Measurements from ENCODE around the gene RMND1.

The RMND1 gene

DNA sequence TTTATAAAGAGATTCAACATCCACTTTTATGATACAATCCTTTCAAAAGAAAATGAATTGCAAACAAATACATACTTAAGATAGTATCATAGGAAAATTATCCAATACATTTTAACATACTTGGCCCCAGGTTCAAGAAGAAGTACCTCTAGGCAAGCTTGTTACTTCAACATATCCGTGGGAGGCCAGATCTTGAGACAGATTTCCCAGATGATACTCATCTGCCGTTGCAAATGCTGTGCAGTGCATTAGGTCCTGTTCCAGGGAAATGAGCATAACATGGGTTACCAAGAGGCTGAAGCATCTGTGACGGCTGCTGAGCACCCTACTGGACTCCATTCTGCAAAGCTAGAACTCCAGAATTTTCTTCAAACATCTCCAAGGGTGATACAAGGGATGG, 15.6 kb downstream of the RMND1 start:
- Histone ChIP-seq H3K9ac (ENCODE audit: low read length) (no peak overlapping the region), H3K27me3 (ENCODE audit: control insufficient read depth, insufficient read depth, low read length) (no peaks in the 10 kb centered on the region), H3K36me3 (ENCODE audit: control insufficient read depth, low read depth, low read length) (peaks cover 20% of the 10 kb centered on the region), H3K4me1 (ENCODE audit: control insufficient read depth, low read depth, low read length) (no peaks in the 10 kb centered on the region), H3K9me3 (ENCODE audit: control insufficient read depth, low read depth, low read length) (no peaks in the 10 kb centered on the region), H3K4me3 (ENCODE audit: low read length) (no peak overlapping the region), H3K27ac (ENCODE audit: low read length) (no peak overlapping the region)

DNA sequence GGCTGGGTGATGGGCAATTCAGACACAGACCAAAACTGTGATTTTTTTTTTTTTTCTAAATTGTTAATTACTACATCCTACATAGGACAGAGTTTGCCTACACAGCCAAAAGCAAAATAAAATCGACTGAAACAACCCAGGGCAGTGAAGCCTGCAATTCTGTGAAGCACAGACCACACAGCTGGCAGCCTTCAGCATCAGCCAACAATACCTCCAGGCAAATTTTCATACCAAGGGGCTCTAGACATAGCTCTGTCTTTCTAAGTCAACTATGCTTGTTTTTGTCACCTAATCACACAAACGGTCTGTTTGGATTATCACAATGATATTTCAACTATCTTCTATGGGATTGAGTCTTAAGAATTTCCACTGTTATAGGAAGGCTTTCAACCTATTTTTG, 17.6 kb downstream of the RMND1 start:
- no peaks in the 10 kb centered on the region for H3K27me3 ChIP-seq (ENCODE audit: control insufficient read depth, insufficient read depth, low read length)
- H3K36me3 ChIP-seq (ENCODE audit: control insufficient read depth, low read depth, low read length), result peaks cover 40% of the 10 kb centered on the region
- no peak overlapping the region for H3K9ac ChIP-seq (ENCODE audit: low read length)
- H3K4me3 ChIP-seq (ENCODE audit: low read length), result no peak overlapping the region
- H3K27ac ChIP-seq (ENCODE audit: low read length), result no peak overlapping the region
- H3K9me3 ChIP-seq (ENCODE audit: control insufficient read depth, low read depth, low read length), result no peaks in the 10 kb centered on the region
- no peaks in the 10 kb centered on the region for H3K4me1 ChIP-seq (ENCODE audit: control insufficient read depth, low read depth, low read length)

DNA sequence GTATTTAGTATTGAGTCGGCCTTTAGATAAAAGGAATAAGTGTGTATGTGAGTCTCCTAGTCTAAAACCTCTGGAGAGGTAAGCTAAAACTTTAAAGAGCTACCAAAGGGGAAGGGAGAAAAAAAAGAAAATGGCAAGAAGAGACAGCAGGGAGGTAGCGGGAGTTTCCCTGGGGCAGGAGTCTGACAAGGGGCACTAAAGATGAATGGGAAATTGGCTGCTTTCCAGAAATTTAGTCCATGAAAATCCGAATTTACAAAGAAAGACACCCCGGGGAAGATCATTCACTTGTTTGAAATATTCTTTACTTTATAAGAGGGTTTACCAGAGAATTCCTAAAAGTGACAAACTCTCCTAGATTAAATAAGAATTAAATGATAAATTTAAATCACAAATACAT, 19.3 kb downstream of the RMND1 start:
- H3K4me3 ChIP-seq (ENCODE audit: low read length), result no peak overlapping the region
- no peaks in the 10 kb centered on the region for H3K9me3 ChIP-seq (ENCODE audit: control insufficient read depth, low read depth, low read length)
- no peak overlapping the region for H3K27ac ChIP-seq (ENCODE audit: low read length)
- no peaks in the 10 kb centered on the region for H3K27me3 ChIP-seq (ENCODE audit: control insufficient read depth, insufficient read depth, low read length)
- H3K36me3 ChIP-seq (ENCODE audit: control insufficient read depth, low read depth, low read length), result peaks cover 53% of the 10 kb centered on the region
- no peaks in the 10 kb centered on the region for H3K4me1 ChIP-seq (ENCODE audit: control insufficient read depth, low read depth, low read length)
- no peak overlapping the region for H3K9ac ChIP-seq (ENCODE audit: low read length)

DNA sequence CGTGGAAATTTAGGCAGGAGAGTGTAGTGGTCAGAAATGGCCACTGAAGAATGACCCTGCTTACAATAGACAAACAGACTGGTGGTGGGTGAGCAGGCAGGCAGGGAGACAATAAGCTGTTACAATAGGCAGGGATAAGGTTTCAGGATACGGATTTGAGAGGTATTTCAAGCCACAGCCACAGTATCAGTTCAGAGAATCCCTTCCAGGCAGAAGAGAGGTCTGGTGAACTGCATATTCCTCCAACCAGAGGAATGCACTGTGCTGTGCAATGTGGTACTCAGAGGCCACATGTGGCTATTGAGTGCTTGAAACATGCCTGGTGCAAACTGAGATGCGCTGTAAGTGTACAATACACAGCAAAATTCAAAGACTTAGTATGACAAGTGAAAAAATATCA, 20.6 kb downstream of the RMND1 start:
- no peaks in the 10 kb centered on the region for H3K9me3 ChIP-seq (ENCODE audit: control insufficient read depth, low read depth, low read length)
- H3K4me3 ChIP-seq (ENCODE audit: low read length), result no peak overlapping the region
- peaks cover 55% of the 10 kb centered on the region for H3K36me3 ChIP-seq (ENCODE audit: control insufficient read depth, low read depth, low read length)
- no peak overlapping the region for H3K9ac ChIP-seq (ENCODE audit: low read length)
- no peaks in the 10 kb centered on the region for H3K27me3 ChIP-seq (ENCODE audit: control insufficient read depth, insufficient read depth, low read length)
- H3K4me1 ChIP-seq (ENCODE audit: control insufficient read depth, low read depth, low read length), result no peaks in the 10 kb centered on the region
- no peak overlapping the region for H3K27ac ChIP-seq (ENCODE audit: low read length)

DNA sequence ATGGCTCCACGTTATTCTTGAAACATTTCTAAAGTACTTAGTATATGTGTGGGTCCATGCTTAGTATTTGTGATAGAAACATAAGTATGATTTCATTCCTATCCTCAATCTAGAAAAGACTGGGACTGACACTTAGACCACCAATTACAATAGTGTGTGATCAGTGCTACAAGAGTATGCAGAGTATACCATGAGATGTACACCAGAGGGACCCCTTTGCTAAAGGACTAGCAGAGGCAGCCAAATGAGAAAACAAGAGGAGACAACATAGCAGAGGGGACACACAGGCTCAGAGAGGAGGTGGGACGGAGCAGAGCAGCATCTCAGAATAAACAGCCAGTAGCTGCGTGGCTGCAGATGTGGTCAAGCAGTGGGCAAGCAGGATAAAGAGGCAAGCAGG, 21.0 kb downstream of the RMND1 start:
- no peak overlapping the region for H3K27ac ChIP-seq (ENCODE audit: low read length)
- H3K27me3 ChIP-seq (ENCODE audit: control insufficient read depth, insufficient read depth, low read length), result no peaks in the 10 kb centered on the region
- no peaks in the 10 kb centered on the region for H3K9me3 ChIP-seq (ENCODE audit: control insufficient read depth, low read depth, low read length)
- no peaks in the 10 kb centered on the region for H3K4me1 ChIP-seq (ENCODE audit: control insufficient read depth, low read depth, low read length)
- H3K9ac ChIP-seq (ENCODE audit: low read length), result no peak overlapping the region
- no peak overlapping the region for H3K4me3 ChIP-seq (ENCODE audit: low read length)
- peaks cover 56% of the 10 kb centered on the region for H3K36me3 ChIP-seq (ENCODE audit: control insufficient read depth, low read depth, low read length)

DNA sequence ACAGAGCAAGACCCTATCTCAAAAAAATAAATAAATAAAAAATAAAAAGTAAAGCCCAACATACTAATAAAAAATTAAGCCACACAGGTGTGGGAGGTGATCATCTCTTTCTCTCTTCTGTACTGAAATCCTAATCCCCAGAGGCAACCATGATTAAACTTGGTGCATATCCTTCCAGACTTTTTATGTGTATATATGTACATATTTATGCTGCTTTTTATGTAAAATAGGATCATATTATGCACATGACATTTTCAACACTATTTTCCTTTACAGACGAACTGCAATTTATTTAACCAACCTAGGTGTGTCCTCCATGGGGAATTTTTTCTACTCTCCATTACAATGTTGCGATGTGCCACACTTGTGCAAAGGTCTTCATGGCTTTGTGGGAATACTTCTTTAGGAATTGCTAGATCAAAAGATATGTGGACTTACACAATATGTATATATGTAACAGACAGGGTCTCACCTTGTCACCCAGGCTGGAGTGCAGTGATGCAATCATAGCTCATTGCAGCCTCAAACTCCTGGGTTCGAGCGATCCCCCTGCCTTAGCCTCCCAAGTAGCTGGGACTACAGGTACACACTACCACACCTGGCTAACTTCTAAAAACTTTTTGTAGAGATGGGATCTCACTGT, 23.7 kb downstream of the RMND1 start:
- H3K27me3 ChIP-seq (ENCODE audit: control insufficient read depth, insufficient read depth, low read length), result no peaks in the 10 kb centered on the region
- peaks cover 65% of the 10 kb centered on the region for H3K36me3 ChIP-seq (ENCODE audit: control insufficient read depth, low read depth, low read length)
- no peaks in the 10 kb centered on the region for H3K4me1 ChIP-seq (ENCODE audit: control insufficient read depth, low read depth, low read length)
- no peak overlapping the region for H3K27ac ChIP-seq (ENCODE audit: low read length)
- no peaks in the 10 kb centered on the region for H3K9me3 ChIP-seq (ENCODE audit: control insufficient read depth, low read depth, low read length)
- H3K9ac ChIP-seq (ENCODE audit: low read length), result no peak overlapping the region
- no peak overlapping the region for H3K4me3 ChIP-seq (ENCODE audit: low read length)

DNA sequence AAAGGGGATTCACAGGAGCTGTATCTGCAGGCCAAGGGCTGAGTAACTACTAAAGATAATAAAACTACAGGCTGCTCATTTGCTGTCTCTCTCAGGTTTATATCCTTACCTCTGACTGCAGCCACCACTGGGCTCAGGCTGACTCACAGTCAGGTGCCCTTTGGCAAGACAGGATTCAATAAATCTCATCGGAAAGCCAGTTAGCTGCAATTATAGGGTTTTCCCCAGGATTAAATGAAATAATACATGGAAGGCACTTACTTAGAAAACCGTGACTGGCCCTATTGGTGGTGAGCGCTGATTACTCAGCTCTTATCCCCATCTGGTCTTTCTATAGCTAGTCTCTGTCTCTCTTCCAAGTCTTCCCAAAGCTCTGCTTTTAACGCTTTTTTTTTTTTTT, 26.4 kb downstream of the RMND1 start:
- H3K36me3 ChIP-seq (ENCODE audit: control insufficient read depth, low read depth, low read length), result peaks cover 69% of the 10 kb centered on the region
- no peak overlapping the region for H3K4me3 ChIP-seq (ENCODE audit: low read length)
- H3K4me1 ChIP-seq (ENCODE audit: control insufficient read depth, low read depth, low read length), result no peaks in the 10 kb centered on the region
- no peak overlapping the region for H3K9ac ChIP-seq (ENCODE audit: low read length)
- no peak overlapping the region for H3K27ac ChIP-seq (ENCODE audit: low read length)
- H3K27me3 ChIP-seq (ENCODE audit: control insufficient read depth, insufficient read depth, low read length), result no peaks in the 10 kb centered on the region
- H3K9me3 ChIP-seq (ENCODE audit: control insufficient read depth, low read depth, low read length), result no peaks in the 10 kb centered on the region

DNA sequence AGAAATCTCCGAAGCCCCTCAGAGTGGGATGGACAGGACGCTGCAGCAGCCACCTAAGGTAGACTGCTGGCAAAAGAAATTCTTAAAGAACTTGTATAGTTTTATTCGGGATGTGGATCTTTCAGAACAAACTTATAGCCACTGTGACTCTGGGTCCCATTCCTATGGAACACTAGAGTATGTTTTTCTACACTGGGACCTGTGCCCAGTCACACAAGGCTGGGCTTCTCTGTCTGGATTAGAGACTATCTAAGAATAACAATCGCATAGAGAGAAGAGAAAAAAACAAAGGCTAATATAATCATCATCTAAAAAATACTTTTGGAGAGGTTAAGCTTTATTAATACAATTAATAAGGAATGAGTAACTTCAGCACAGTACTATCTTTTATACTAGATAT, 28.9 kb downstream of the RMND1 start:
- peaks cover 51% of the 10 kb centered on the region for H3K36me3 ChIP-seq (ENCODE audit: control insufficient read depth, low read depth, low read length)
- no peaks in the 10 kb centered on the region for H3K9me3 ChIP-seq (ENCODE audit: control insufficient read depth, low read depth, low read length)
- H3K9ac ChIP-seq (ENCODE audit: low read length), result no peak overlapping the region
- no peak overlapping the region for H3K4me3 ChIP-seq (ENCODE audit: low read length)
- no peak overlapping the region for H3K27ac ChIP-seq (ENCODE audit: low read length)
- H3K4me1 ChIP-seq (ENCODE audit: control insufficient read depth, low read depth, low read length), result no peaks in the 10 kb centered on the region
- H3K27me3 ChIP-seq (ENCODE audit: control insufficient read depth, insufficient read depth, low read length), result no peaks in the 10 kb centered on the region

DNA sequence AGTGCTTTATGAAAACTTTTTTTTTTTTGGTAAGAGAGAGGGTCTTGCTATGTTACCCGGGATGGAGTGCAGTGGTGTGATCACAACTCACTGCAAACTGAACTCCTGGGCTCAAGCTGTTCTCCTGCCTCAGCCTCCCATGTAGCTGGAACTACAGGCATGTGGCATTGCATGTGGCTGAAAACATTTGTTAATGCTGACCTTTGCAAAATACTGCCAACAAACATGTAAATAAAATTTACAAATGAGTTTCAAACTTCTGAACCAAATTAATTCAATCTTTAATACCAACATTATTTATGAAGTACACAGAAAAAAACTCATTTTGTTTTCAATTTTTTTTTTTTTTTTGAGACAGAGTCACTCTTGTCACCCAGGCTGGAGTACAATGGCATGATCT, 34.4 kb downstream of the RMND1 start:
- no peak overlapping the region for H3K27ac ChIP-seq (ENCODE audit: low read length)
- H3K4me3 ChIP-seq (ENCODE audit: low read length), result no peak overlapping the region
- H3K9me3 ChIP-seq (ENCODE audit: control insufficient read depth, low read depth, low read length), result no peaks in the 10 kb centered on the region
- H3K4me1 ChIP-seq (ENCODE audit: control insufficient read depth, low read depth, low read length), result no peaks in the 10 kb centered on the region
- H3K9ac ChIP-seq (ENCODE audit: low read length), result no peak overlapping the region
- H3K27me3 ChIP-seq (ENCODE audit: control insufficient read depth, insufficient read depth, low read length), result no peaks in the 10 kb centered on the region
- H3K36me3 ChIP-seq (ENCODE audit: control insufficient read depth, low read depth, low read length), result peaks cover 48% of the 10 kb centered on the region

DNA sequence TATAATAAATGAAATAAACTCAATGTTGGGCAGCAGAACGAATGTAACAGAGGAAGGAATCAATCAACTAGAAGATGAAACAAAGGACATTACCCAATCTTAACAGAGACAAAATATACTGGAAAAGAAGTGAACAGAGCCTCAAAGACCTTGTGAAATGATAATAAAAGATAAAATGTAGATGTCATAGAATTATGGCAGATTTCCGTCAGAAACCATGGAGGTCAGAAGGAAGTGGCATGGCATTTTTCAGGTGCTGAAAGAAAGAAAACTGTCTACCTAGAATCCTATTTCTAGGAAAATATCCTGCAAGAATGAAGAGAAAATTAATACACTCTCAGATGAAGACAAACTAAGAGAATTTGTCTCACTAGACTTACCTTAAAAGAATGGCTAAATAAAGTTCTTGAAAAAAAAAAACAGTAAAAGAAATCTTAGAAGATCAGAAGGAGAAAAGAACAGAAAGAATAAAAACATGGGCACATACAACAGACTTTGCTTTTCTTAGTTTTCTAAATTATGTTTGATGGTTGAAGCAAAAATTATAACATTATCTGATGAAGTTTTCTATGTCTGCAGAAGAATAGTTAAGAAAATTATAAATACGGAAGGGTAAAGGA, 37.2 kb downstream of the RMND1 start:
- Histone ChIP-seq H3K27ac (ENCODE audit: low read length) (no peak overlapping the region), H3K9me3 (ENCODE audit: control insufficient read depth, low read depth, low read length) (no peaks in the 10 kb centered on the region), H3K36me3 (ENCODE audit: control insufficient read depth, low read depth, low read length) (peaks cover 32% of the 10 kb centered on the region), H3K9ac (ENCODE audit: low read length) (no peak overlapping the region), H3K4me1 (ENCODE audit: control insufficient read depth, low read depth, low read length) (no peaks in the 10 kb centered on the region), H3K27me3 (ENCODE audit: control insufficient read depth, insufficient read depth, low read length) (no peaks in the 10 kb centered on the region), H3K4me3 (ENCODE audit: low read length) (no peak overlapping the region)

DNA sequence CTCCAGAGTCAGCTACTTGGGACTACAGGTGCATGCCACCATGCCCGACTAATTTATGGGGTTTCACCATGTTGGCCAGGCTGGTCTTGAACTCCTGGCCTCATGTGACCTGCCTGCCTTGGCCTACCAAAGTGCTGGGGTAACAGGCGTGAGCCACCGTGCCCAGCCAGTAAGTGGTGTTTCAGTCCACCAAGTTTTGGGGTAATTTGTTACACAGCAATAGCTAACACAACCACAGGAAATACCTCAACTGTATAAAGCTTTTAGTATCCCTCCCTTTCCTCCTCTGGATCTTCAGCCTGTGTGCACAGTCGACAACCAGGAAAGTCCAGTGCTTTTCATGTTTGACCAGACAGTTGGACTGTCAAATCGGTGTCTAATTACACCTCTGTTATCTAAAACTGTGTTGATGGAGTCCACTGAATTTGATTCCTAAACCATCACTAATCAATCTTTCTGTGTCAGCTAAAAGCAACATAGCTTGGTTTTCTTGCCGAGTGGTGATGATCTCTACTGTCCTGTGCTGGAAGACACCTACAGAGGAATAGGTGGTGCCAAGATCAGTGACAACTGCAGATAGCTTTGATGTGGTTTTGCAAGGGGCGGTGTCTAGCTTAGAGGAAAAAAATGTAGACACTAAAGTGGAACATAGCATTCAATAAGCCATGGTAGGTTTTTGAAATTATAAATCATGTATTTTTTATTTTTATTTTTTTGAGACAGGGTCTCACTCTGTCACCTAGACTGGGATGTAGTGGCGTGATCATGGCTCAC, 38.4 kb downstream of the RMND1 start:
- H3K9me3 ChIP-seq (ENCODE audit: control insufficient read depth, low read depth, low read length), result no peaks in the 10 kb centered on the region
- H3K36me3 ChIP-seq (ENCODE audit: control insufficient read depth, low read depth, low read length), result peaks cover 32% of the 10 kb centered on the region
- H3K27me3 ChIP-seq (ENCODE audit: control insufficient read depth, insufficient read depth, low read length), result no peaks in the 10 kb centered on the region
- no peak overlapping the region for H3K9ac ChIP-seq (ENCODE audit: low read length)
- no peaks in the 10 kb centered on the region for H3K4me1 ChIP-seq (ENCODE audit: control insufficient read depth, low read depth, low read length)
- no peak overlapping the region for H3K27ac ChIP-seq (ENCODE audit: low read length)
- H3K4me3 ChIP-seq (ENCODE audit: low read length), result no peak overlapping the region

DNA sequence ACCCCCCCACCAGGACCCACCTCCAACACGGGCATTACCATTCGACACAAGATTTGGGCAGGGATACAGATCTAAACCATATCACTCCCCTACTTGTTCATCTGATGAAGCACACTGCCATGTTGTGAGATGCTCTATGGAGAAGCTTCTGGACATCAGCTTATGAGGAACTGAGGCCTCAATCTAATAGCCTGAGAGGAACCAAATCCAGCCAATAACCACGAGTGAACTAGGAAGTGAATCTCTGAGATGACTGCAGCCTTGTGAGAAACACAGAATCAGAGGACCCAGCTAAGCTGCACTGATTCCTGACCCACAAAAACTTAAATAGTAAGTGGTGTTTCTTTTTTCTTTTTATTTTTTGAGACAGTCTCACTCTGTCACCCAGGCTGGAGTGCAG, 39.0 kb downstream of the RMND1 start:
- no peak overlapping the region for H3K4me3 ChIP-seq (ENCODE audit: low read length)
- H3K9me3 ChIP-seq (ENCODE audit: control insufficient read depth, low read depth, low read length), result no peaks in the 10 kb centered on the region
- H3K36me3 ChIP-seq (ENCODE audit: control insufficient read depth, low read depth, low read length), result peaks cover 32% of the 10 kb centered on the region
- no peak overlapping the region for H3K27ac ChIP-seq (ENCODE audit: low read length)
- no peaks in the 10 kb centered on the region for H3K4me1 ChIP-seq (ENCODE audit: control insufficient read depth, low read depth, low read length)
- no peaks in the 10 kb centered on the region for H3K27me3 ChIP-seq (ENCODE audit: control insufficient read depth, insufficient read depth, low read length)
- H3K9ac ChIP-seq (ENCODE audit: low read length), result no peak overlapping the region
